H9 (cell line): Measurements from ENCODE around the gene NAMPT. TPM values are rescaled to one million over a fixed set of nuclear protein-coding genes. Genes with fewer than 3 reads are reported as not detected.

Source experiments
- DNase-seq: peaks from one replicate; pipeline ENCODE4 v3.0.0-alpha.2; 2017
- H2AFZ ChIP-seq: one replicate; pipeline ENCODE4 v1.6.1; 2013; ENCODE audit warnings: mild to moderate bottlenecking, low read length, control low read depth, moderate library complexity
- H2AK5ac ChIP-seq: 2 replicates; pipeline ENCODE4 v1.6.1; 2013; ENCODE audit warnings: low read length, control low read depth, mixed read lengths; ENCODE audit not compliant: insufficient read length
- H2BK120ac ChIP-seq: one replicate; pipeline ENCODE4 v1.6.1; 2013; ENCODE audit warnings: low read depth, mild to moderate bottlenecking, low read length, control low read depth, inconsistent platforms; ENCODE audit not compliant: poor library complexity, severe bottlenecking
- H2BK12ac ChIP-seq: 2 replicates; pipeline ENCODE4 v1.6.1; 2013; ENCODE audit warnings: low read length, control low read depth, mixed read lengths, low read depth; ENCODE audit not compliant: insufficient read length
- H2BK15ac ChIP-seq: 2 replicates; pipeline ENCODE4 v1.6.1; 2013; ENCODE audit warnings: low read depth, low read length, control low read depth
- H2BK20ac ChIP-seq: one replicate; pipeline ENCODE4 v1.6.1; 2013; ENCODE audit warnings: low read depth, mild to moderate bottlenecking, low read length, control low read depth, inconsistent platforms; ENCODE audit not compliant: poor library complexity, severe bottlenecking
- H2BK5ac ChIP-seq: 2 replicates; pipeline ENCODE4 v1.6.1; 2013; ENCODE audit warnings: low read length, control low read depth, mixed read lengths; ENCODE audit not compliant: insufficient read length
- H3K14ac ChIP-seq: 2 replicates; pipeline ENCODE4 v1.6.1; 2013; ENCODE audit warnings: low read length, control low read depth; ENCODE audit not compliant: insufficient read depth
- H3K18ac ChIP-seq: 2 replicates; pipeline ENCODE4 v1.6.1; 2013; ENCODE audit warnings: low read depth, mild to moderate bottlenecking, mixed read lengths, low read length, control low read depth; ENCODE audit not compliant: insufficient read length
- H3K23ac ChIP-seq: 2 replicates; pipeline ENCODE4 v1.6.1; 2013; ENCODE audit warnings: low read length, control low read depth, mixed read lengths, low read depth; ENCODE audit not compliant: insufficient read length
- H3K23me2 ChIP-seq: 2 replicates; pipeline ENCODE4 v1.6.1; 2013; ENCODE audit warnings: low read depth, mild to moderate bottlenecking, mixed read lengths, low read length, control low read depth; ENCODE audit not compliant: insufficient read length, poor library complexity, severe bottlenecking
- H3K27ac ChIP-seq: 2 replicates; pipeline ENCODE4 v1.5.1; 2013; ENCODE audit warnings: low read length, control low read depth, mixed read lengths, low read depth; ENCODE audit not compliant: insufficient read length
- H3K27me3 ChIP-seq: 2 replicates; pipeline ENCODE4 v1.6.1; 2013; ENCODE audit warnings: low read length, control low read depth, inconsistent platforms; ENCODE audit not compliant: insufficient read depth
- H3K4ac ChIP-seq: 2 replicates; pipeline ENCODE4 v1.6.1; 2013; ENCODE audit warnings: low read depth, mild to moderate bottlenecking, control low read depth, inconsistent platforms, low read length, moderate library complexity
- H3K4me1 ChIP-seq: 2 replicates; pipeline ENCODE4 v1.6.1; 2013; ENCODE audit warnings: low read length, control low read depth, inconsistent platforms; ENCODE audit not compliant: insufficient read depth
- H3K4me2 ChIP-seq: 2 replicates; pipeline ENCODE4 v1.6.1; 2013; ENCODE audit warnings: low read length, control low read depth, mixed read lengths; ENCODE audit not compliant: insufficient read length, insufficient read depth
- H3K56ac ChIP-seq: 2 replicates; pipeline ENCODE4 v1.6.1; 2013; ENCODE audit warnings: low read depth, mild to moderate bottlenecking, mixed read lengths, low read length, control low read depth; ENCODE audit not compliant: insufficient read length
- H3K79me1 ChIP-seq: 2 replicates; pipeline ENCODE4 v1.6.1; 2013; ENCODE audit warnings: low read depth, mild to moderate bottlenecking, moderate library complexity, low read length, control low read depth, inconsistent platforms; ENCODE audit not compliant: insufficient read depth, poor library complexity, severe bottlenecking
- H3K79me2 ChIP-seq: 2 replicates; pipeline ENCODE4 v1.6.1; 2013; ENCODE audit warnings: low read length, control low read depth, inconsistent platforms; ENCODE audit not compliant: insufficient read depth
- H3K9ac ChIP-seq: 2 replicates; pipeline ENCODE4 v1.6.1; 2013; ENCODE audit warnings: low read length, control low read depth, mixed read lengths; ENCODE audit not compliant: insufficient read length; ENCODE audit errors: extremely low read depth
- H3K9me3 ChIP-seq: one replicate; pipeline ENCODE4 v1.6.1; 2013; ENCODE audit warnings: low read depth, low read length, inconsistent platforms; ENCODE audit not compliant: control insufficient read depth
- H3T11ph ChIP-seq: one replicate; pipeline ENCODE4 v1.6.1; 2013; ENCODE audit warnings: mild to moderate bottlenecking, low read length, control low read depth, inconsistent platforms
- H4K20me1 ChIP-seq: one replicate; pipeline ENCODE4 v1.6.1; 2013; ENCODE audit not compliant: control insufficient read depth, insufficient read length, insufficient read depth
- H4K5ac ChIP-seq: 2 replicates; pipeline ENCODE4 v1.6.1; 2013; ENCODE audit warnings: low read depth, mild to moderate bottlenecking, mixed read lengths, low read length, control low read depth; ENCODE audit not compliant: insufficient read length
- H4K8ac ChIP-seq: replicated peaks from 2 replicates; pipeline ENCODE4 v1.6.1; 2013; ENCODE audit warnings: low read length, control low read depth, mixed read lengths, low read depth; ENCODE audit not compliant: insufficient read length
- H4K91ac ChIP-seq: 2 replicates; pipeline ENCODE4 v1.6.1; 2013; ENCODE audit warnings: low read depth, mild to moderate bottlenecking, moderate library complexity, mixed read lengths, low read length, control low read depth; ENCODE audit not compliant: insufficient read length
- H3K27ac Mint-ChIP-seq, 3 experiments: 2 replicates in 2 of 3; 3 replicates in 1 of 3; pipeline ENCODE4 v1.8.0; 2020 to 2021; ENCODE audit warnings: mixed read lengths in 3 of 3, mild to moderate bottlenecking in 1 of 3, moderate library complexity in 1 of 3
- H3K27me3 Mint-ChIP-seq: 2 replicates; pipeline ENCODE4 v1.8.0; 2021; ENCODE audit warnings: low read depth, mild to moderate bottlenecking, moderate library complexity, mixed read lengths
- H3K36me3 Mint-ChIP-seq, 3 experiments: 2 replicates in 2 of 3; 3 replicates in 1 of 3; pipeline ENCODE4 v1.8.0; 2020 to 2021; ENCODE audit warnings: low read depth in 3 of 3, mixed read lengths in 3 of 3; ENCODE audit not compliant: insufficient read depth in 1 of 3
- H3K4me1 Mint-ChIP-seq, 2 experiments: 2 replicates each; pipeline ENCODE4 v1.8.0; 2020; ENCODE audit warnings: mixed read lengths in 2 of 2
- H3K4me3 Mint-ChIP-seq, 2 experiments: 2 replicates in 1 of 2; 3 replicates in 1 of 2; pipeline ENCODE4 v1.8.0; 2020 to 2021; ENCODE audit warnings: mild to moderate bottlenecking in 2 of 2, mixed read lengths in 2 of 2, moderate library complexity in 1 of 2
- H3K9me3 Mint-ChIP-seq, 2 experiments: 2 replicates in 1 of 2; 3 replicates in 1 of 2; pipeline ENCODE4 v1.8.0; 2020; ENCODE audit warnings: mild to moderate bottlenecking in 2 of 2, mixed read lengths in 2 of 2, moderate library complexity in 1 of 2
- WGBS: extraction: QIAGEN DNeasy Blood & Tissue Kit; methylation state at CpG from one replicate; pipeline ENCODE4 v1.1.7; 2013; ENCODE audit warnings: missing lambda C conversion rate, low lambda C conversion rate, mixed read lengths; ENCODE audit not compliant: insufficient read length; ENCODE audit errors: extremely low coverage; 5-methylcytosine and 5-hydroxymethylcytosine counted together
- total RNA-seq: library from RNA; stranded (reverse); gene quantifications from 2 replicates; pipeline ENCODE4 v1.2.1, GENCODE V29; 2021
- TF ChIP-seq, protein P1 (sequence below): fragments of 200-600 bp; sonication (generic); conservative IDR thresholded peaks from 3 replicates; pipeline ENCODE4 v1.8.0; 2021; ENCODE audit warnings: antibody characterized with exemption, mild to moderate bottlenecking

Gene NAMPT
- total RNA-seq, 1 experiment from 2014 or later = 83.5 TPM

DNA sequence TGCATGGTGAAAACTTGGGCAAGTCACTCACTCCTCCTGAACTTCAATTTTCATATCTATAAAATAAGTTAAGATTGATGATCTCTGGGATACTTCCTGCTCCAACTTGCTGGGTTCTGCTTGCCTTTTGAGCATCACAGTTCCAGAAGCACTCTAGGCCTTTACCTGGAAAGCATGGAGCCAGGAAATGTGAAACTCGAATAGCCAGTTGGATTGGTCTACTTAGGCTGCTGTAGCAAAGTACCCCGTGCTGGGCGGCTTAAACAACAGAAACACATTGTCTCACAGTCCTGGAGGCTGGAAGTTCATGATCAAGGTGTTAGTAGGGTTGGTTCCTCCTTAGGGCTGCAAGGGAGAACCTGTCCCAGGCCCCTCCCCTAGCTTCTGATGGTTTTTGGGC lies 64.5 kb downstream of the NAMPT start:
- Histone ChIP-seq H2BK12ac (no peak overlapping the region), H3K9ac (no peak overlapping the region), H3K27ac (no peak overlapping the region), H2BK15ac (no peak overlapping the region), H3K27me3 (no peaks in the 10 kb centered on the region), H3K56ac (no peak overlapping the region), H2BK5ac (no peak overlapping the region), H3K79me2 (no peaks in the 10 kb centered on the region), H4K5ac (no peak overlapping the region), H4K8ac (no peak overlapping the region), H3T11ph (no peak overlapping the region), H3K23ac (no peak overlapping the region), H2BK20ac (no peak overlapping the region), H4K91ac (no peak overlapping the region), H3K79me1 (no peaks in the 10 kb centered on the region), H3K4ac (no peak overlapping the region), H3K9me3 (no peaks in the 10 kb centered on the region), H3K14ac (no peak overlapping the region), H2BK120ac (no peak overlapping the region), H3K23me2 (no peaks in the 10 kb centered on the region), H3K4me1 (no peaks in the 10 kb centered on the region), H4K20me1 (no peaks in the 10 kb centered on the region), H3K18ac (no peak overlapping the region), H3K4me2 (no peak overlapping the region), H2AFZ (no peak overlapping the region), H2AK5ac (no peak overlapping the region)
- H3K9me3 Mint-ChIP-seq = no peaks in the 10 kb centered on the region
- TF ChIP-seq, protein P1, sequence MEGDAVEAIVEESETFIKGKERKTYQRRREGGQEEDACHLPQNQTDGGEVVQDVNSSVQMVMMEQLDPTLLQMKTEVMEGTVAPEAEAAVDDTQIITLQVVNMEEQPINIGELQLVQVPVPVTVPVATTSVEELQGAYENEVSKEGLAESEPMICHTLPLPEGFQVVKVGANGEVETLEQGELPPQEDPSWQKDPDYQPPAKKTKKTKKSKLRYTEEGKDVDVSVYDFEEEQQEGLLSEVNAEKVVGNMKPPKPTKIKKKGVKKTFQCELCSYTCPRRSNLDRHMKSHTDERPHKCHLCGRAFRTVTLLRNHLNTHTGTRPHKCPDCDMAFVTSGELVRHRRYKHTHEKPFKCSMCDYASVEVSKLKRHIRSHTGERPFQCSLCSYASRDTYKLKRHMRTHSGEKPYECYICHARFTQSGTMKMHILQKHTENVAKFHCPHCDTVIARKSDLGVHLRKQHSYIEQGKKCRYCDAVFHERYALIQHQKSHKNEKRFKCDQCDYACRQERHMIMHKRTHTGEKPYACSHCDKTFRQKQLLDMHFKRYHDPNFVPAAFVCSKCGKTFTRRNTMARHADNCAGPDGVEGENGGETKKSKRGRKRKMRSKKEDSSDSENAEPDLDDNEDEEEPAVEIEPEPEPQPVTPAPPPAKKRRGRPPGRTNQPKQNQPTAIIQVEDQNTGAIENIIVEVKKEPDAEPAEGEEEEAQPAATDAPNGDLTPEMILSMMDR = no peak
- no peak overlapping the region for H3K27ac Mint-ChIP-seq
- H3K4me3 Mint-ChIP-seq = no peak overlapping the region
- H3K36me3 Mint-ChIP-seq = no peaks in the 10 kb centered on the region
- H3K27me3 Mint-ChIP-seq = no peaks in the 10 kb centered on the region; the same call in 1 of the 2 replicates
- H3K4me1 Mint-ChIP-seq = peaks cover 8 to 14% of the 10 kb centered on the region in 2 experiments
- no CpG with 5 or more reads among the region's 3 CpGs for WGBS
- DNase-seq = no peak
